Pulmonary artery endothelial cell (primary cell): Measurements from ENCODE around the gene ADGRB3. TPM values are rescaled to one million over a fixed set of nuclear protein-coding genes. Genes with fewer than 3 reads are reported as not detected.

ENCODE experiments used
- DNase-seq: peaks from one replicate; pipeline ENCODE4 v3.0.0-alpha.2; 2011; ENCODE audit warnings: low read depth, low spot score
- total RNA-seq: library from RNA; depleted of rRNA; stranded (reverse); fragments of >200 nt; gene quantifications from 2 replicates; pipeline ENCODE4 v1.2.3, GENCODE V29; 2014

ADGRB3 gene
- total RNA-seq, 1 donor from 2014 or later, result not detected

GRCh38 chr6:68701159-68701558 lies 66.1 kb downstream of the ADGRB3 start:
- DNase-seq, result no peak

DNA sequence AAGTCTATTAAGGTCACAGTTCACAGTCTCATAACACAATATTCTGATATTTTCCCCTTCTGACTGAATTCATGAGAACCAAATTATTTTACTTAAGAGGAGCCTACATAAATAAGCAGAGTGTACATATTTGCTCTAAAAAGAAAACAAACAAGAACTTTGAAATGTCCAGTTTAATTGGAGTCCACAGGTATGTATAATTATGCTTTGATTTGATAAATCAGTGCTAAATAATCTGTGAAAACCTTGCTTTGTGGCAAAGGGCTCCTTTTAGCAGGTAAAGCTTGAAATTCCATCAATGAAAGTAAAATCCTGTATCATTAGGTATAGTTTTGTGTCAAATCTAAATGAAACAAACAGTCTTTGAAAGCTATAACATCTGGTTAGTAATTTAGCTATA lies 69.4 kb downstream of the ADGRB3 start:
- no peak for DNase-seq

DNA sequence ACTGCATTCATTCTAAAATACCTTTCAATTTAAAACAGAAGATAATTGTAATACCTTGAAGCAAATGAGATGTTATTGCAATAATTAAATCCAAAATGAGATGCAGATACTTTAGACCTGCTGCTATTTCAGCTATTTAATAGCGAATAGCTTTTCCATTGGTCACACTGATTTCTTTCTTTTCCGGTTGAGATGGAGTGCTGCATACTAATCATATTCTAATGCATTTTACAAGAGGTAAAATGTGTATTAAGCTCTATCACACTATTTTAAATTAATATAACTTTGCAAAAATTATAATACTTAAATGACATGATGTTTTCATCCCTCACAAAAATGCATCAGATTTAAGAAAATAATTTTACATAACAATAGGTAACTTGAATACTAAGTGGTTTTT lies 74.0 kb downstream of the ADGRB3 start:
- no peak for DNase-seq

GRCh38 chr6:68709882-68710281 lies 74.8 kb downstream of the ADGRB3 start:
- no peak for DNase-seq

DNA sequence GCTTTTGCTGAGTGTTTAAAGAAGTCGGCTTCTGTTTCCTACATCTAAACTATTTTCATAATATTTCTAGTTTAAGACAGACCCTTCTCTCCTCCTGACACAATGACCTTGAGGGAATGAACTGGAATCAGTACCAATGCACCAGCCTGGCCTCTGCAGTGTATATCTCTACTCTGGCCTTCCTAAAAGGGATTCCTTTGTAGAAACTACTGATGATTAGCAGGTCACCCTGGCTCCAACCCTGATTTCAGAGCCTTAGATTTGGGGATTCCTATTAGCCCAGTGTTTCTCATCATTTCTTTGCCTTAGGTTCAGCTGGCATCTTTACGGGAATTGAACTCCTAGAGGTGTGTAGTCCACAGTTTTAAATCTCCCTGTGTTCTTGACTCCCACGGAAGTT lies 75.4 kb downstream of the ADGRB3 start:
- no peak for DNase-seq

- DNase-seq, result no peak
Measured at GRCh38 chr6:68710916-68711315, 75.8 kb downstream of the ADGRB3 start.

- no peak for DNase-seq
Measured at GRCh38 chr6:68711386-68712000, 76.4 kb downstream of the ADGRB3 start.

- DNase-seq, result no peak
Measured at GRCh38 chr6:68716620-68717019, 81.5 kb downstream of the ADGRB3 start.

GRCh38 chr6:68718385-68719073 lies 83.4 kb downstream of the ADGRB3 start:
- no peak for DNase-seq

- no peak for DNase-seq
Measured at GRCh38 chr6:68719761-68720160, 84.7 kb downstream of the ADGRB3 start.

DNA sequence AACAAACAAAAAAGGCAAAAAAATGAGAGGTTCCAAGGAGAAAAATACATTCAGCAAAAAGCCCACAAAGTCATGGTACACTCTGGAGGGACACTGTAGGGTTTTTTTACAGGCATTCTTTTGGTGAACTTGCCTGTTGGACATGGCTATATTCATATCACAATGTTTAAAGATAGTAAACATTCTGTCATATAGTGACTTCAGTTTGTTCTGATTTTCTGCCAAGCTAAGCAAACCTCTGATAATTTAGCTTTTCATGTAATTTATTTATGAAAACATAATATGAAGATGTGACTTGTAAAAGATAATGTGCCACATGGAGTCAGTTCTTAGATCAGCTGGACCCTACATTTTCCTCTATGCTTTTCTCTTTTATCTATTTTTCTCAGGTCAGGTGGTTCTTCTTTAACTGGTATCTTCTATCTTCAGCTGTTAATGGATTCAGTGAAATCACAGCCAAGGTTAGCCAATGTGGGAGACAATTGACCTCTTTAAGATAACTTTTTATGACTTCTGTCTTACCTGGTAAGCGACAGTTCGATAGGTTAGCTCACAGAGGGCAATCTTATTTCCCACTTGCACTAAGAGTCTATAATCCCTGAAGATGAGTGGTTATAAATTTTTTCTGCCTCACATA lies 87.9 kb downstream of the ADGRB3 start:
- DNase-seq, result no peak

DNA sequence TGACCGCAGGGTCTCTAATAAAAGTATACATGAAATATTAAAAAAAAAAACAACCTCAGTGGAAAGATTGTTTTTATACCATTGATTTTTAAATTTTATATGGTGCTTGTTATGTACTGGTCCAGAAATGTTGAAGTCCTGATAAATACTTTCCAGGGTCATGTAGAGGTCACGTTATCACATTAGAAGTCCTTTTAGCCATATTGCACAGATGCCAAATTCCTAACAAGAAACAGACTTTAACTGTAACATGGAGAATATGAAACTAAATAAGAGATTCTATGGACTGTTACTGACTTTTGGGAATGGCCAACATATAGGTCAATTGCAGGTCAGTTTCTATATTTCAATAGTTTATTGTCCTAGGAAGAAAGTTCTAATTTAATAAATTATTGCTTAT lies 89.0 kb downstream of the ADGRB3 start:
- no peak for DNase-seq

- DNase-seq, result no peak
Measured at GRCh38 chr6:68726337-68726736, 91.3 kb downstream of the ADGRB3 start.

- no peak for DNase-seq
Measured at GRCh38 chr6:68726992-68727391, 91.9 kb downstream of the ADGRB3 start.

DNA sequence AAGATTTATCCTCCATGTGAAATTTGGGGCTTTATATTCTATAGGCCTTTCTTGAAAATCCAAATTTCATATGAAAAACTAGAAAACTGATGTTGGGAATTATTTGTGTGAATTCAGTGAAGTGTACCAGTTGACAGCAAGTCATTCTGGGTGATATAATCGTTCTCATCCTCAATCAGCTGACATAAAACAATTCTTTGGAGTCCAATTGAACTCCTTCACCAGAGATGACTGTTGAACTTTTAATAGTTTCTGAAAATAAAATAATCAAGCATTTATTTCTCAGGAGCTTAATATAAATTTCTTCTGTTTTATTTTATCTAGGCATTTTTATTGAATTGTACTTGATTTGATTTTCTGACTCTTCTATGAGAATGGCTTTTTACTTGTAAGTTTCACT lies 92.6 kb downstream of the ADGRB3 start:
- no peak for DNase-seq

DNA sequence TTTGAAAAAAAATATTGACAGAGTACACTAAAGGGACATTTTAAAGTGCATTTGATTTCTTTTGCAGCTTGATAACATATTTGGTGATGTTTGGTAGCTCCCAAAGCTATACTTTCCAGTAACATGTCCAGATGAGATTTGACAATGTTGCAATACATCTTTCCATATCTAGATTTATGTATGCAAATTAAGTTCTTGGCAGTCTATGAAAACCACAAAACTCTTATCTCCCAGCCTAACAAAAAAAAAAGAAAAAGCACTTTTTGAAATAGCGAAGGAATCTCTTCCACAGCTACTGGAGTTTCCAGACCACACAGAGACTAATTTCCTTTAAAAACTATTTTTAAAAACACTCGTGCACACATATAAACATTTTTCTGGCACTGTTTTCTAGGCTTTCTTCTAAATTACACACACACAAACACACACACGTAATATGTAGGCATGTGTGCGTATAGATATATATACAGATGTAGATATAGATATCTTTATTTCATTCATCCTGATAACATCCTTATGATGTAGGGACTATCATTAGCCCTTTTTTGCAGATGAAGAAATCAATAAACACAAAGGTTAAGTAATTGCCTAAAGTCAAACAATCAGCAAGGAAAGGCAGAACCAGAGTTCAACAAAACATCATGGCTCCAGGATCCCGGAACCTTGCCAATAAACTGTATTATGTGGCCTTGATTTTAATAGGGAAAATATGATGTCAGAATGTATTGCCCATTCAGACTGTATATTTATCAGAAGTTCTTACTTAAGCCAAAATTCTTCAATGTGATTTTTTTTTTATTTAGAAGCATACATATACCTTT lies 93.3 kb downstream of the ADGRB3 start:
- DNase-seq, result no peak

- no peak for DNase-seq
Measured at GRCh38 chr6:68729377-68729903, 94.4 kb downstream of the ADGRB3 start.

- no peak for DNase-seq
Measured at GRCh38 chr6:68730291-68731054, 95.4 kb downstream of the ADGRB3 start.

GRCh38 chr6:68732423-68732822 lies 97.3 kb downstream of the ADGRB3 start:
- DNase-seq, result no peak

GRCh38 chr6:68735866-68736265 lies 100.8 kb downstream of the ADGRB3 start:
- DNase-seq, result no peak

GRCh38 chr6:68737061-68737460 lies 102.0 kb downstream of the ADGRB3 start:
- no peak for DNase-seq
